ENCODE measurements around the gene SPATA13. TPM values are rescaled to one million over a fixed set of nuclear protein-coding genes. Genes with fewer than 3 reads are reported as not detected.

Gene SPATA13
- total RNA-seq, 1 donor from 2014 or later, result 9.9 TPM

- intact Hi-C loops (cut with DNase I), result loop anchor here (2.0 kb wide), 2 partner anchors 54 to 102 kb away; no protein-coding TSS in a partner anchor
- ATAC-seq (peak; percentile 43), DNase-seq (ENCODE audit: missing footprints) (peak; percentile 79)
These were observed 673 bp downstream of the SPATA13 start for GRCh38 chr13:24161010-24161775.

GRCh38 chr13:24161980-24162525 is 1.5 kb downstream of the SPATA13 start:
- ATAC-seq, result no peak
- no peak for DNase-seq (ENCODE audit: missing footprints)
- intact Hi-C loops (cut with DNase I), result loop anchor here (2.0 kb wide), 2 partner anchors 53 to 103 kb away; no protein-coding TSS in a partner anchor

GRCh38 chr13:24162604-24163003 is 2.1 kb downstream of the SPATA13 start:
- intact Hi-C loops (cut with DNase I), result no loop called here
- DNase-seq (ENCODE audit: missing footprints), result no peak
- no peak for ATAC-seq

- intact Hi-C loops (cut with DNase I), result no loop called here
- no peak for ATAC-seq
- no peak for DNase-seq (ENCODE audit: missing footprints)
These were observed 5.2 kb downstream of the SPATA13 start for GRCh38 chr13:24165746-24166145.

- DNase-seq (ENCODE audit: missing footprints), result no peak
- intact Hi-C loops (cut with DNase I), result no loop called here
- no peak for ATAC-seq
These were observed 6.0 kb downstream of the SPATA13 start for GRCh38 chr13:24166561-24166960.

GRCh38 chr13:24167666-24168391 is 7.3 kb downstream of the SPATA13 start:
- DNase-seq (ENCODE audit: missing footprints) (no peak), ATAC-seq (no peak)
- intact Hi-C loops (cut with DNase I), result no loop called here

- DNase-seq (ENCODE audit: missing footprints) (no peak), ATAC-seq (no peak)
- intact Hi-C loops (cut with DNase I), result no loop called here
These were observed 7.9 kb downstream of the SPATA13 start for GRCh38 chr13:24168392-24168750.

GRCh38 chr13:24168979-24169378 is 8.5 kb downstream of the SPATA13 start:
- DNase-seq (ENCODE audit: missing footprints) (no peak), ATAC-seq (peak; percentile 34)
- intact Hi-C loops (cut with DNase I), result no loop called here

- intact Hi-C loops (cut with DNase I), result no loop called here
These were observed 11.6 kb downstream of the SPATA13 start for GRCh38 chr13:24172071-24172470.

GRCh38 chr13:24173795-24174194 is 13.3 kb downstream of the SPATA13 start:
- intact Hi-C loops (cut with DNase I), result no loop called here
- no peak for DNase-seq (ENCODE audit: missing footprints)
- no peak for ATAC-seq

More at GRCh38 chr13:24172071-24172470, 11.6 kb downstream of the SPATA13 start:
- no peak for DNase-seq (ENCODE audit: missing footprints)
- ATAC-seq, result no peak

GRCh38 chr13:24175847-24176246 is 15.3 kb downstream of the SPATA13 start:
- no peak for ATAC-seq
- intact Hi-C loops (cut with DNase I), result no loop called here
- DNase-seq (ENCODE audit: missing footprints), result no peak

GRCh38 chr13:24176351-24177101 is 16.0 kb downstream of the SPATA13 start:
- DNase-seq (ENCODE audit: missing footprints), result no peak
- ATAC-seq, result no peak
- intact Hi-C loops (cut with DNase I), result no loop called here

- ATAC-seq (no peak), DNase-seq (ENCODE audit: missing footprints) (no peak)
- intact Hi-C loops (cut with DNase I), result no loop called here
These were observed 18.4 kb downstream of the SPATA13 start for GRCh38 chr13:24178847-24179485.

- ATAC-seq (no peak), DNase-seq (ENCODE audit: missing footprints) (no peak)
- intact Hi-C loops (cut with DNase I), result no loop called here
These were observed 18.9 kb downstream of the SPATA13 start for GRCh38 chr13:24179486-24179850.

GRCh38 chr13:24180750-24181377 is 20.3 kb downstream of the SPATA13 start:
- intact Hi-C loops (cut with DNase I), result no loop called here
- ATAC-seq (no peak), DNase-seq (ENCODE audit: missing footprints) (no peak)

GRCh38 chr13:24181991-24182702 is 21.6 kb downstream of the SPATA13 start:
- ATAC-seq (no peak), DNase-seq (ENCODE audit: missing footprints) (no peak)
- intact Hi-C loops (cut with DNase I), result no loop called here

- intact Hi-C loops (cut with DNase I), result no loop called here
- no peak for ATAC-seq
- no peak for DNase-seq (ENCODE audit: missing footprints)
These were observed 22.2 kb downstream of the SPATA13 start for GRCh38 chr13:24182703-24183081.

- DNase-seq (ENCODE audit: missing footprints), result peak; percentile 20
- ATAC-seq, result no peak
- intact Hi-C loops (cut with DNase I), result no loop called here
These were observed 23.2 kb downstream of the SPATA13 start for GRCh38 chr13:24183741-24184182.

Measured in Right ventricle myocardium inferior (tissue), 1 donor.